ENCODE results near the gene PKIB. TPM values are rescaled to one million over a fixed set of nuclear protein-coding genes. Genes with fewer than 3 reads are reported as not detected.

The PKIB gene
- total and polyA plus RNA-seq, 9 donors = 0.36 to 2.7 (median 0.98) TPM; not detected in 1

DNA sequence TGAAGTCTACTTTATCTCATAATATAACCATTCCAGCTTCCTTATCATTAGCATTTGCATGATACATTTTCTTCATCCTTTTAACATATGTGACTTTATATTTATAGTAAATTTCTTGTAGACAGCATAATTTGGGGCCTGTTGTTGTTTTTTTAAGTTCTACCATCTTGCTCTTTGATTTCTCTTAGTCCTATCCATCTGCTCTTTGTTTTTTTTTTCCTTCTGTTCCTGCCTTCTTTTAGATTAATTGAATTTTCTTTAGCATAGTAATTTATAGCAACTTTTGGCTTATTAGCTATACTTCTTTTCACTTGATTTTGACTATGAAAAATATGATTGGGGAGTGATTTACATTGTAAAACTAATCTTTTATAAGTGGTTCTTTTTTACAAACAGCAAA lies 150.1 kb downstream of the PKIB start:
- Histone ChIP-seq H3K4me3 (no peak overlapping the region), H3K9me3 (no peaks in the 10 kb centered on the region), H3K27me3 (no peaks in the 10 kb centered on the region), H3K27ac (no peak overlapping the region), H3K4me1 (ENCODE audit: insufficient read depth) (no peaks in the 10 kb centered on the region), H3K36me3 (no peaks in the 10 kb centered on the region)
- no peak for DNase-seq
- TF ChIP-seq POLR2A (IDR thresholded peaks at IDR 0.05) (no peak), EP300 (IDR thresholded peaks at IDR 0.05) (no peak)
- TF ChIP-seq, protein P1, sequence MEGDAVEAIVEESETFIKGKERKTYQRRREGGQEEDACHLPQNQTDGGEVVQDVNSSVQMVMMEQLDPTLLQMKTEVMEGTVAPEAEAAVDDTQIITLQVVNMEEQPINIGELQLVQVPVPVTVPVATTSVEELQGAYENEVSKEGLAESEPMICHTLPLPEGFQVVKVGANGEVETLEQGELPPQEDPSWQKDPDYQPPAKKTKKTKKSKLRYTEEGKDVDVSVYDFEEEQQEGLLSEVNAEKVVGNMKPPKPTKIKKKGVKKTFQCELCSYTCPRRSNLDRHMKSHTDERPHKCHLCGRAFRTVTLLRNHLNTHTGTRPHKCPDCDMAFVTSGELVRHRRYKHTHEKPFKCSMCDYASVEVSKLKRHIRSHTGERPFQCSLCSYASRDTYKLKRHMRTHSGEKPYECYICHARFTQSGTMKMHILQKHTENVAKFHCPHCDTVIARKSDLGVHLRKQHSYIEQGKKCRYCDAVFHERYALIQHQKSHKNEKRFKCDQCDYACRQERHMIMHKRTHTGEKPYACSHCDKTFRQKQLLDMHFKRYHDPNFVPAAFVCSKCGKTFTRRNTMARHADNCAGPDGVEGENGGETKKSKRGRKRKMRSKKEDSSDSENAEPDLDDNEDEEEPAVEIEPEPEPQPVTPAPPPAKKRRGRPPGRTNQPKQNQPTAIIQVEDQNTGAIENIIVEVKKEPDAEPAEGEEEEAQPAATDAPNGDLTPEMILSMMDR (IDR thresholded peaks at IDR 0.05) = no peak
- intact Hi-C loops (cut with DNase I) = no loop called here

- intact Hi-C loops (cut with DNase I) = no loop called here
- H3K4me1 ChIP-seq (ENCODE audit: insufficient read depth) = no peaks in the 10 kb centered on the region
- TF ChIP-seq, protein P1 (IDR thresholded peaks at IDR 0.05) = no peak
- no peak for TF ChIP-seq POLR2A (IDR thresholded peaks at IDR 0.05)
- TF ChIP-seq EP300 (IDR thresholded peaks at IDR 0.05) = no peak
- H3K9me3 ChIP-seq = no peaks in the 10 kb centered on the region
- DNase-seq = no peak
- no peaks in the 10 kb centered on the region for H3K27me3 ChIP-seq
- H3K27ac ChIP-seq = no peak overlapping the region
- no peaks in the 10 kb centered on the region for H3K36me3 ChIP-seq
- no peak overlapping the region for H3K4me3 ChIP-seq
Measured at GRCh38 chr6:122766256-122766655, 156.1 kb downstream of the PKIB start.

GRCh38 chr6:122770835-122771601 lies 160.8 kb downstream of the PKIB start:
- no peaks in the 10 kb centered on the region for H3K27me3 ChIP-seq
- H3K27ac ChIP-seq = no peak overlapping the region
- TF ChIP-seq POLR2A (IDR thresholded peaks at IDR 0.05) (no peak), EP300 (IDR thresholded peaks at IDR 0.05) (no peak)
- TF ChIP-seq, protein P1 (IDR thresholded peaks at IDR 0.05) = no peak
- no peaks in the 10 kb centered on the region for H3K36me3 ChIP-seq
- intact Hi-C loops (cut with DNase I) = no loop called here
- H3K4me3 ChIP-seq = no peak overlapping the region
- no peaks in the 10 kb centered on the region for H3K9me3 ChIP-seq
- 33 to 56% (median 35%) methylated on average over 1 of the region's 1 CpG for WGBS, 3 donors
- no peak for DNase-seq
- no peaks in the 10 kb centered on the region for H3K4me1 ChIP-seq (ENCODE audit: insufficient read depth)

GRCh38 chr6:122772724-122773415 lies 162.7 kb downstream of the PKIB start:
- Histone ChIP-seq H3K36me3 (no peaks in the 10 kb centered on the region), H3K4me3 (no peak overlapping the region), H3K27me3 (no peaks in the 10 kb centered on the region), H3K4me1 (ENCODE audit: insufficient read depth) (no peaks in the 10 kb centered on the region), H3K27ac (no peak overlapping the region), H3K9me3 (no peaks in the 10 kb centered on the region)
- no peak for DNase-seq
- WGBS, 3 donors = 62 to 75% (median 66%) methylated on average over 3 of the region's 3 CpGs
- TF ChIP-seq, protein P1 (IDR thresholded peaks at IDR 0.05) = no peak
- TF ChIP-seq EP300 (IDR thresholded peaks at IDR 0.05) (no peak), POLR2A (IDR thresholded peaks at IDR 0.05) (no peak)
- intact Hi-C loops (cut with DNase I) = no loop called here

Small RNA genes lying within 50 kb of the gene (small RNA-seq; reads per million reads assigned to genes)
- gene RN7SL564P = not detected

Other genes with a start within 250 kb of the PKIB start
- 10 to 100 TPM; 14.0 to 28.1 (median 17.3) TPM for gene HSF2, start 210.8 kb upstream of the PKIB start, total RNA-seq
- gene HSF2, start 210.8 kb upstream of the PKIB start, polyA plus RNA-seq = 10 to 100 TPM; 15.1 to 18.3 TPM
- 100 to 1,000 TPM; 125 to 186 (median 156) TPM for gene SERINC1, start 138.6 kb upstream of the PKIB start, total RNA-seq
- gene SERINC1, start 138.6 kb upstream of the PKIB start, polyA plus RNA-seq = 100 to 1,000 TPM; 165 to 207 TPM
- gene FABP7, start 169.3 kb downstream of the PKIB start, total RNA-seq = not detected
- not detected for gene FABP7, start 169.3 kb downstream of the PKIB start, polyA plus RNA-seq
- gene SMPDL3A, start 178.9 kb downstream of the PKIB start, total RNA-seq = 1 to 10 TPM; 3.5 to 9.3 (median 5.8) TPM
- gene SMPDL3A, start 178.9 kb downstream of the PKIB start, polyA plus RNA-seq = 10 to 100 TPM in 1 of 2 donors, 1 to 10 TPM in 1; 9.1 to 14.1 TPM

Measured in ovary (tissue), 9 donors.